GM20000 (cell line): ENCODE results near the gene PPP1R7.

ENCODE experiments used
- DNase-seq: peaks from one replicate; pipeline ENCODE4 v3.0.0; 2012; ENCODE audit warnings: low spot score
- CTCF ChIP-seq: IDR thresholded peaks from 2 replicates; pipeline ENCODE4 v1.5.1; 2012; ENCODE audit warnings: mild to moderate bottlenecking, control low read depth; ENCODE audit errors: extremely low read depth, missing control alignments

The PPP1R7 gene

GRCh38 chr2:241108271-241109209 lies 41.7 kb upstream of the PPP1R7 start:
- no peak for DNase-seq
- TF ChIP-seq CTCF: no peak

- TF ChIP-seq CTCF: no peak
- DNase-seq: no peak
These were observed 40.8 kb upstream of the PPP1R7 start for GRCh38 chr2:241109210-241110088.

GRCh38 chr2:241110089-241110606 lies 40.1 kb upstream of the PPP1R7 start:
- no peak for DNase-seq
- TF ChIP-seq CTCF: no peak

GRCh38 chr2:241110607-241111439 lies 39.4 kb upstream of the PPP1R7 start:
- TF ChIP-seq CTCF: no peak

GRCh38 chr2:241111440-241111805 lies 38.8 kb upstream of the PPP1R7 start:
- no peak for TF ChIP-seq CTCF
- peak; percentile 75 for DNase-seq

More at GRCh38 chr2:241110607-241111439, 39.4 kb upstream of the PPP1R7 start:
- peak; percentile 66 for DNase-seq

GRCh38 chr2:241112046-241112445 lies 38.2 kb upstream of the PPP1R7 start:
- TF ChIP-seq CTCF: no peak
- DNase-seq: no peak
